ENCODE measurements around the gene KRT86. TPM values are rescaled to one million over a fixed set of nuclear protein-coding genes. Genes with fewer than 3 reads are reported as not detected.
"Not testable (repeated sequence)": the region's sequence is repeated elsewhere in the genome, so short reads cannot be mapped to it uniquely, and the experiment has no call there.

KRT86 gene
- total RNA-seq, 1 donor from 2014 or later = 0.52 TPM

DNA sequence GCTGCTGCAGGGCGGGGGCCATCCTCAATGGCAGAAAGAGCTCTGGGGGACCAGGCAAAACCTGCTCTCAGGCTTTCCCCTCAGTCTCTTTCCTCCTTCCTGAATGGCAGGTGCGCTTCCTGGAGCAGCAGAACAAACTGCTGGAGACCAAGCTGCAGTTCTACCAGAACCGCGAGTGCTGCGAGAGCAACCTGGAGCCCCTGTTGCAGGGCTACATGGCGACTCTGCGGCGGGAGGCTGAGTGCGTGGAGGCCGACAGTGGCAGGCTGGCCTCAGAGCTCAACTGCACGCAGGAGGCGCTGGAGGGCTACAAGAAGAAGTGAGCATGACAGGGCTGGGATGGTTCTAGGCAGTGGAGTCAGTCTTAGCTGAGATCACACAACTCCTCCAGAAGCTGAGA is 69.7 kb downstream of the KRT86 start:
- no peak overlapping the region for H3K4me3 ChIP-seq (ENCODE audit: low read length in 3 of 3)
- H3K4me1 ChIP-seq (ENCODE audit: control insufficient read depth in 3 of 3, insufficient read depth in 3 of 3, low read length in 3 of 3) = no peaks in the 10 kb centered on the region
- H3K27ac ChIP-seq (ENCODE audit: low read depth, low read length) = no peak overlapping the region
- H3K9ac ChIP-seq (ENCODE audit: low read depth in 1 of 3, low read length in 3 of 3) = no peak overlapping the region
- H3K27me3 ChIP-seq (ENCODE audit: control insufficient read depth in 3 of 3, insufficient read depth in 3 of 3, low read length in 3 of 3) = peaks cover 0 to 10% (median 7%) of the 10 kb centered on the region in 3 donors
- H3K9me3 ChIP-seq (ENCODE audit: control insufficient read depth in 3 of 3, low read length in 3 of 3) = peaks cover 11 to 19% (median 16%) of the 10 kb centered on the region in 3 donors
- no peaks in the 10 kb centered on the region for H3K36me3 ChIP-seq (ENCODE audit: control insufficient read depth in 3 of 3, insufficient read depth in 3 of 3, low read length in 3 of 3)

- not testable (repeated sequence) for H3K4me1 ChIP-seq (ENCODE audit: control insufficient read depth in 3 of 3, insufficient read depth in 3 of 3, low read length in 3 of 3); H3K27ac ChIP-seq (ENCODE audit: low read depth, low read length); H3K9ac ChIP-seq (ENCODE audit: low read depth in 1 of 3, low read length in 3 of 3); H3K36me3 ChIP-seq (ENCODE audit: control insufficient read depth in 3 of 3, insufficient read depth in 3 of 3, low read length in 3 of 3); H3K4me3 ChIP-seq (ENCODE audit: low read length in 3 of 3)
- Histone ChIP-seq H3K27me3 (ENCODE audit: control insufficient read depth in 3 of 3, insufficient read depth in 3 of 3, low read length in 3 of 3) (peaks cover 0 to 12% (median 5%) of the 10 kb centered on the region in 3 donors), H3K9me3 (ENCODE audit: control insufficient read depth in 3 of 3, low read length in 3 of 3) (peaks cover 11 to 19% (median 16%) of the 10 kb centered on the region in 3 donors)
Measured at GRCh38 chr12:52345041-52345440, 70.6 kb downstream of the KRT86 start.

DNA sequence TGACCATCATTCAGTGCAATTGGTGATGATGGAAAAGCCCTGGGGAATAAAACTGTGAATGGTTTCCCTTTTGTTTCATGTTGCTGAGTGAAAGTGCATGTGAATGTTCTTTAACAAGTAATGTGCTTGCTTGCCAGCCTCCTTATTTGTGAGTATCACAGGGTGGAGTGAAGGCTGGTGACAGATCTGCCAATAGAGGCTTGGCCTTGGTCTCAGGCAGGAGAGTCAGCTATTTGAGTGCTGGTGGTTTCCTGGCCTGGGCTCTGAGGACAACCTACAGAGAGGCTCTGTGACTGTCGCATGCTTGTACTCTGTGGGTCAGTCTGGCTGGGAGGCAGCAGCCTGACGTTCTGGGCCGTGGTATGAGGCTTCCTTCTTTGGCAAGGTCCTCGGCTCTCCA is 72.1 kb downstream of the KRT86 start:
- Histone ChIP-seq H3K27me3 (ENCODE audit: control insufficient read depth in 3 of 3, insufficient read depth in 3 of 3, low read length in 3 of 3) (peaks cover 0 to 13% (median 5%) of the 10 kb centered on the region in 3 donors), H3K36me3 (ENCODE audit: control insufficient read depth in 3 of 3, insufficient read depth in 3 of 3, low read length in 3 of 3) (no peaks in the 10 kb centered on the region), H3K4me3 (ENCODE audit: low read length in 3 of 3) (no peak overlapping the region), H3K9me3 (ENCODE audit: control insufficient read depth in 3 of 3, low read length in 3 of 3) (peaks cover 11 to 17% (median 16%) of the 10 kb centered on the region in 3 donors), H3K4me1 (ENCODE audit: control insufficient read depth in 3 of 3, insufficient read depth in 3 of 3, low read length in 3 of 3) (no peaks in the 10 kb centered on the region), H3K27ac (ENCODE audit: low read depth, low read length) (no peak overlapping the region), H3K9ac (ENCODE audit: low read depth in 1 of 3, low read length in 3 of 3) (no peak overlapping the region)

- Histone ChIP-seq H3K4me1 (ENCODE audit: control insufficient read depth in 3 of 3, insufficient read depth in 3 of 3, low read length in 3 of 3) (no peaks in the 10 kb centered on the region), H3K36me3 (ENCODE audit: control insufficient read depth in 3 of 3, insufficient read depth in 3 of 3, low read length in 3 of 3) (no peaks in the 10 kb centered on the region), H3K4me3 (ENCODE audit: low read length in 3 of 3) (no peak overlapping the region), H3K27ac (ENCODE audit: low read depth, low read length) (no peak overlapping the region), H3K9me3 (ENCODE audit: control insufficient read depth in 3 of 3, low read length in 3 of 3) (peaks cover 11 to 17% (median 16%) of the 10 kb centered on the region in 3 donors), H3K27me3 (ENCODE audit: control insufficient read depth in 3 of 3, insufficient read depth in 3 of 3, low read length in 3 of 3) (peaks cover 0 to 11% (median 5%) of the 10 kb centered on the region in 3 donors), H3K9ac (ENCODE audit: low read depth in 1 of 3, low read length in 3 of 3) (no peak overlapping the region)
Measured at GRCh38 chr12:52347016-52347415, 72.6 kb downstream of the KRT86 start.

DNA sequence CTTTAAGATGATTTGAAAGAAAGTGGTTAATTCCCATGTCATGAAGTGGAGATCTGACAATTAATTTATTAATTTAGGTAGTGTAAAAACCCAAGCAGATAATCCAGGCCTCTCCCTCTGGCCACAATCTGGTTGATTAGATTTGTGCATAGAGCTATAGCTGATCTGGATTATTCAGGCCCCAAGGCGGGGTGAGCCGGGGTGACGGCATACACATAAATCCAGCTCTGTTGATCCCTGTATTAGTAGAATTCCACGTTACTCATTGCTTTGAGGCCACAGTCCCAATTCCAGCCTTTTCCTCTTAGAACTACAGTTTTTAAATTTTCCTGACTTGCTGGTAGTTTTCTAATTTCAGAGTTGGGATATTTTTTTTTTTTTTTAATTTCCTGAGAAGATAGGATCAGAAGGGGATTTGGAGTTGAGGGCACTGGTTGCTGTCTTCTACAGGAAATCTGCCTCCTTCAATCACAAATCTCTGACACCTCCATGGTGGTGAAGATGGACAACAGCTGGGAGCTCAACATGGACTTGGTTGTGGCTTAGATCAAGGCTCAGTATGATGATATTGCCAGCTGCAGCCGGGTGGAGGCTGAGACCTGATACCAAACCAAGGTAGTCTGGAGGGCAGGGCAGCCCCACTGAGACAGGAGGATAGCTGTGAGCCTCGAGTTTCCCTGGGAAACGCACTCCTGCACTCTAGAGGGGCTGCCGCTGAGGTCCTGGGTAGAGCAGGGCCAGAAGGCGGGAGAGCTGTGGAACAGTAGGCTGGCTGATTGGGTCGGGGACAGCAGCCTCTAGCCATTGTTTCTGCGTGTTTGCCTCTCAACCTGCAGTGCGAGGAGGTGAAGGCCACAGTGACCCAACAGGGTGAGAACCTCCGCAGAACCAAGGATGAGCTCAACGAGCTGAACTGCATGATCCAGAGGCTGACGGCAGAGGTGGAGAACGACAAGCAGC is 73.4 kb downstream of the KRT86 start:
- no peaks in the 10 kb centered on the region for H3K36me3 ChIP-seq (ENCODE audit: control insufficient read depth in 3 of 3, insufficient read depth in 3 of 3, low read length in 3 of 3)
- no peak overlapping the region for H3K27ac ChIP-seq (ENCODE audit: low read depth, low read length)
- H3K4me1 ChIP-seq (ENCODE audit: control insufficient read depth in 3 of 3, insufficient read depth in 3 of 3, low read length in 3 of 3) = no peaks in the 10 kb centered on the region
- H3K9me3 ChIP-seq (ENCODE audit: control insufficient read depth in 3 of 3, low read length in 3 of 3) = peaks cover 8 to 15% (median 14%) of the 10 kb centered on the region in 3 donors
- no peak overlapping the region for H3K4me3 ChIP-seq (ENCODE audit: low read length in 3 of 3)
- no peak overlapping the region for H3K9ac ChIP-seq (ENCODE audit: low read depth in 1 of 3, low read length in 3 of 3)
- peaks cover 0 to 9% (median 5%) of the 10 kb centered on the region in 3 donors for H3K27me3 ChIP-seq (ENCODE audit: control insufficient read depth in 3 of 3, insufficient read depth in 3 of 3, low read length in 3 of 3)

GRCh38 chr12:52349196-52349595 is 74.8 kb downstream of the KRT86 start:
- Histone ChIP-seq H3K36me3 (ENCODE audit: control insufficient read depth in 3 of 3, insufficient read depth in 3 of 3, low read length in 3 of 3) (no peaks in the 10 kb centered on the region), H3K27ac (ENCODE audit: low read depth, low read length) (no peak overlapping the region), H3K9me3 (ENCODE audit: control insufficient read depth in 3 of 3, low read length in 3 of 3) (peaks cover 0 to 4% (median 2%) of the 10 kb centered on the region in 3 donors), H3K4me1 (ENCODE audit: control insufficient read depth in 3 of 3, insufficient read depth in 3 of 3, low read length in 3 of 3) (no peaks in the 10 kb centered on the region), H3K27me3 (ENCODE audit: control insufficient read depth in 3 of 3, insufficient read depth in 3 of 3, low read length in 3 of 3) (peaks cover 0 to 9% (median 6%) of the 10 kb centered on the region in 3 donors), H3K9ac (ENCODE audit: low read depth in 1 of 3, low read length in 3 of 3) (no peak overlapping the region), H3K4me3 (ENCODE audit: low read length in 3 of 3) (no peak overlapping the region)

- Histone ChIP-seq H3K4me3 (ENCODE audit: low read length in 3 of 3) (no peak overlapping the region), H3K36me3 (ENCODE audit: control insufficient read depth in 3 of 3, insufficient read depth in 3 of 3, low read length in 3 of 3) (no peaks in the 10 kb centered on the region), H3K27me3 (ENCODE audit: control insufficient read depth in 3 of 3, insufficient read depth in 3 of 3, low read length in 3 of 3) (peaks cover 0 to 13% (median 9%) of the 10 kb centered on the region in 3 donors), H3K27ac (ENCODE audit: low read depth, low read length) (no peak overlapping the region), H3K9me3 (ENCODE audit: control insufficient read depth in 3 of 3, low read length in 3 of 3) (no peaks in the 10 kb centered on the region), H3K9ac (ENCODE audit: low read depth in 1 of 3, low read length in 3 of 3) (no peak overlapping the region), H3K4me1 (ENCODE audit: control insufficient read depth in 3 of 3, insufficient read depth in 3 of 3, low read length in 3 of 3) (no peaks in the 10 kb centered on the region)
Measured at GRCh38 chr12:52350021-52350620, 75.7 kb downstream of the KRT86 start.

- no peak overlapping the region for H3K27ac ChIP-seq (ENCODE audit: low read depth, low read length)
- no peaks in the 10 kb centered on the region for H3K36me3 ChIP-seq (ENCODE audit: control insufficient read depth in 3 of 3, insufficient read depth in 3 of 3, low read length in 3 of 3)
- H3K27me3 ChIP-seq (ENCODE audit: control insufficient read depth in 3 of 3, insufficient read depth in 3 of 3, low read length in 3 of 3) = peaks cover 0 to 13% (median 13%) of the 10 kb centered on the region in 3 donors
- H3K4me1 ChIP-seq (ENCODE audit: control insufficient read depth in 3 of 3, insufficient read depth in 3 of 3, low read length in 3 of 3) = no peaks in the 10 kb centered on the region
- no peaks in the 10 kb centered on the region for H3K9me3 ChIP-seq (ENCODE audit: control insufficient read depth in 3 of 3, low read length in 3 of 3)
- no peak overlapping the region for H3K9ac ChIP-seq (ENCODE audit: low read depth in 1 of 3, low read length in 3 of 3)
- no peak overlapping the region for H3K4me3 ChIP-seq (ENCODE audit: low read length in 3 of 3)
Measured at GRCh38 chr12:52350786-52351185, 76.3 kb downstream of the KRT86 start.

DNA sequence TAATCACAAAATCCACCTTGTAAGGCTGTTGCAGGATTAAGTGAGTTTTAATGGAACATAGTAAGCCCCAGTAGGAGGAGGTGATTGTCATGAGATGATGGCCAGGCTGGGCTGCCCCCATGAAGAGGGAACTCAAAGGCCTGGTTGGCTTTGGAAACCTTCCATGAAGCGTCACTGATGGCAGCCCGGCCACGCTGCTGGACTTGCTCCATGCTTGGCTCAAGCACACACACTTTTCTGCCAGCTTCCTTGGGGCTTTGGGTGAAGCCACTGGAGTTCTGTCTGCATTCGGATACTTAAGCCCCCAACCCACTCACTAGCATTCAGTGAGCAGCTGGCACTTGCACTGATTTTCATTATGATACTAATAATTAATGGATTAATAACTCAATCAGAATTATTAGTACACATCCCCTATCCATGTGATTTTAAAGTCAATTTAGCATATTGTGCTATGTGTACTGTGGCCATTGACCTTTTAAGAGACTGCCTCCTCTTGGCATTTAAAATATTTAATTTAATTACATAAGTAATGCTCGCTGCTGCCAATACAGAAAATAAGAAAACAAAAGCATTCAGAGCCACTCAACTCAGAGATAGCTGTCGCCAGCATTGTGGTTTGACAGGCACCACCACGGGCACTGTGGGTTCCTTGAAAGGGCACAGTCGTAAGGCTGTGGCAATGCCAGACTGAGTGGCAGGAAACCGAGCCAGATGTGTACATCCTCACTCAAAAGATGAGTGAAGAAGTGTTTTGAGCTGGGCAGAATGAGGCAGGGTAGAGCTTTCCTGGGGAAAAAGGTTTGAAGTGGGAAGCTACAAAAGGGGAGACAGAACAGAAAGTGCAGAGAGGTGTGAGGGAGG is 77.0 kb downstream of the KRT86 start:
- H3K4me3 ChIP-seq (ENCODE audit: low read length in 3 of 3) = no peak overlapping the region
- no peaks in the 10 kb centered on the region for H3K36me3 ChIP-seq (ENCODE audit: control insufficient read depth in 3 of 3, insufficient read depth in 3 of 3, low read length in 3 of 3)
- H3K9me3 ChIP-seq (ENCODE audit: control insufficient read depth in 3 of 3, low read length in 3 of 3) = no peaks in the 10 kb centered on the region
- no peak overlapping the region for H3K9ac ChIP-seq (ENCODE audit: low read depth in 1 of 3, low read length in 3 of 3)
- H3K27me3 ChIP-seq (ENCODE audit: control insufficient read depth in 3 of 3, insufficient read depth in 3 of 3, low read length in 3 of 3) = peaks cover 0 to 13% (median 13%) of the 10 kb centered on the region in 3 donors
- H3K4me1 ChIP-seq (ENCODE audit: control insufficient read depth in 3 of 3, insufficient read depth in 3 of 3, low read length in 3 of 3) = no peaks in the 10 kb centered on the region
- no peak overlapping the region for H3K27ac ChIP-seq (ENCODE audit: low read depth, low read length)
